IPS-15b (cell line): ENCODE data around the gene KAT5.
"Not testable (repeated sequence)": the region's sequence is repeated elsewhere in the genome, so short reads cannot be mapped to it uniquely, and the experiment has no call there.

Source experiments
- H3K27me3 ChIP-seq: one replicate; pipeline ENCODE4 v1.6.1; 2013; ENCODE audit warnings: low read length; ENCODE audit not compliant: control insufficient read depth, insufficient read depth
- H3K36me3 ChIP-seq: one replicate; pipeline ENCODE4 v1.6.1; 2013; ENCODE audit warnings: low read length; ENCODE audit not compliant: control insufficient read depth, insufficient read depth
- H3K4me1 ChIP-seq: one replicate; pipeline ENCODE4 v1.6.1; 2013; ENCODE audit warnings: mild to moderate bottlenecking, low read length; ENCODE audit not compliant: control insufficient read depth, insufficient read depth
- H3K4me3 ChIP-seq: one replicate; pipeline ENCODE4 v1.5.1; 2013; ENCODE audit warnings: low read depth, low read length
- H3K9ac ChIP-seq: one replicate; pipeline ENCODE4 v1.6.1; 2013; ENCODE audit warnings: low read depth, mild to moderate bottlenecking, low read length
- H3K9me3 ChIP-seq: one replicate; pipeline ENCODE4 v1.6.1; 2013; ENCODE audit warnings: mild to moderate bottlenecking, low read length; ENCODE audit not compliant: control insufficient read depth, insufficient read depth

The KAT5 gene

GRCh38 chr11:65695459-65696241, 16.4 kb upstream of the KAT5 start:
- Histone ChIP-seq H3K36me3 (no peaks in the 10 kb centered on the region), H3K27me3 (no peaks in the 10 kb centered on the region), H3K4me3 (no peak overlapping the region), H3K9ac (no peak overlapping the region), H3K4me1 (peaks cover 4% of the 10 kb centered on the region), H3K9me3 (no peaks in the 10 kb centered on the region)

- H3K27me3 ChIP-seq: no peaks in the 10 kb centered on the region
- H3K9ac ChIP-seq: no peak overlapping the region
- no peaks in the 10 kb centered on the region for H3K9me3 ChIP-seq
- no peak overlapping the region for H3K4me3 ChIP-seq
- no peaks in the 10 kb centered on the region for H3K36me3 ChIP-seq
- peaks cover 4% of the 10 kb centered on the region for H3K4me1 ChIP-seq
Measured at GRCh38 chr11:65696802-65697552, 15.1 kb upstream of the KAT5 start.

GRCh38 chr11:65698205-65698604, 13.8 kb upstream of the KAT5 start:
- no peaks in the 10 kb centered on the region for H3K36me3 ChIP-seq
- H3K4me1 ChIP-seq: peaks cover 4% of the 10 kb centered on the region
- H3K9ac ChIP-seq: no peak overlapping the region
- H3K4me3 ChIP-seq: no peak overlapping the region
- H3K9me3 ChIP-seq: no peaks in the 10 kb centered on the region
- no peaks in the 10 kb centered on the region for H3K27me3 ChIP-seq

GRCh38 chr11:65699306-65699705, 12.7 kb upstream of the KAT5 start:
- Histone ChIP-seq H3K36me3 (no peaks in the 10 kb centered on the region), H3K27me3 (no peaks in the 10 kb centered on the region)

GRCh38 chr11:65700399-65700798, 11.7 kb upstream of the KAT5 start:
- no peak overlapping the region for H3K4me3 ChIP-seq
- H3K36me3 ChIP-seq: no peaks in the 10 kb centered on the region
- no peaks in the 10 kb centered on the region for H3K4me1 ChIP-seq
- no peaks in the 10 kb centered on the region for H3K9me3 ChIP-seq
- H3K9ac ChIP-seq: no peak overlapping the region
- H3K27me3 ChIP-seq: no peaks in the 10 kb centered on the region

More at GRCh38 chr11:65699306-65699705, 12.7 kb upstream of the KAT5 start:
- H3K9me3 ChIP-seq: no peaks in the 10 kb centered on the region
- no peak overlapping the region for H3K9ac ChIP-seq
- no peak overlapping the region for H3K4me3 ChIP-seq
- no peaks in the 10 kb centered on the region for H3K4me1 ChIP-seq

- no peaks in the 10 kb centered on the region for H3K27me3 ChIP-seq
- no peak overlapping the region for H3K9ac ChIP-seq
- no peaks in the 10 kb centered on the region for H3K9me3 ChIP-seq
- H3K36me3 ChIP-seq: no peaks in the 10 kb centered on the region
- no peak overlapping the region for H3K4me3 ChIP-seq
- no peaks in the 10 kb centered on the region for H3K4me1 ChIP-seq
Measured at GRCh38 chr11:65701686-65702085, 10.4 kb upstream of the KAT5 start.

GRCh38 chr11:65703846-65704245, 8.2 kb upstream of the KAT5 start:
- Histone ChIP-seq H3K27me3 (no peaks in the 10 kb centered on the region), H3K4me1 (no peaks in the 10 kb centered on the region), H3K36me3 (no peaks in the 10 kb centered on the region), H3K9ac (no peak overlapping the region), H3K9me3 (no peaks in the 10 kb centered on the region), H3K4me3 (no peak overlapping the region)

- H3K27me3 ChIP-seq, H3K36me3 ChIP-seq, H3K4me3 ChIP-seq, H3K9ac ChIP-seq, H3K9me3 ChIP-seq, H3K4me1 ChIP-seq: not testable (repeated sequence)
Measured at GRCh38 chr11:65706303-65706763, 5.7 kb upstream of the KAT5 start.

GRCh38 chr11:65707002-65707401, 5.0 kb upstream of the KAT5 start:
- not testable (repeated sequence) for H3K27me3 ChIP-seq, H3K4me3 ChIP-seq, H3K4me1 ChIP-seq, H3K36me3 ChIP-seq, H3K9ac ChIP-seq, H3K9me3 ChIP-seq

GRCh38 chr11:65708451-65708850, 3.6 kb upstream of the KAT5 start:
- Histone ChIP-seq H3K9me3 (no peaks in the 10 kb centered on the region), H3K9ac (no peak overlapping the region), H3K4me1 (no peaks in the 10 kb centered on the region), H3K27me3 (no peaks in the 10 kb centered on the region), H3K4me3 (no peak overlapping the region), H3K36me3 (peaks cover 5% of the 10 kb centered on the region)

- Histone ChIP-seq H3K9me3 (no peaks in the 10 kb centered on the region), H3K27me3 (no peaks in the 10 kb centered on the region), H3K4me1 (no peaks in the 10 kb centered on the region), H3K9ac (no peak overlapping the region), H3K4me3 (no peak overlapping the region), H3K36me3 (peaks cover 16% of the 10 kb centered on the region)
Measured at GRCh38 chr11:65709661-65710060, 2.4 kb upstream of the KAT5 start.

- Histone ChIP-seq H3K9me3 (no peaks in the 10 kb centered on the region), H3K4me1 (no peaks in the 10 kb centered on the region), H3K36me3 (peaks cover 23% of the 10 kb centered on the region), H3K4me3 (no peak overlapping the region), H3K9ac (no peak overlapping the region), H3K27me3 (no peaks in the 10 kb centered on the region)
Measured at GRCh38 chr11:65710421-65710820, 1.6 kb upstream of the KAT5 start.
